H9 (cell line): ENCODE measurements around the gene POLA1. TPM values are rescaled to one million over a fixed set of nuclear protein-coding genes. Genes with fewer than 3 reads are reported as not detected.

ENCODE experiments used
- DNase-seq: peaks from one replicate; pipeline ENCODE4 v3.0.0-alpha.2; 2017
- H2AFZ ChIP-seq: one replicate; pipeline ENCODE4 v1.6.1; 2013; ENCODE audit warnings: mild to moderate bottlenecking, low read length, control low read depth, moderate library complexity
- H2AK5ac ChIP-seq: 2 replicates; pipeline ENCODE4 v1.6.1; 2013; ENCODE audit warnings: low read length, control low read depth, mixed read lengths; ENCODE audit not compliant: insufficient read length
- H2BK120ac ChIP-seq: one replicate; pipeline ENCODE4 v1.6.1; 2013; ENCODE audit warnings: low read depth, mild to moderate bottlenecking, low read length, control low read depth, inconsistent platforms; ENCODE audit not compliant: poor library complexity, severe bottlenecking
- H2BK12ac ChIP-seq: 2 replicates; pipeline ENCODE4 v1.6.1; 2013; ENCODE audit warnings: low read length, control low read depth, mixed read lengths, low read depth; ENCODE audit not compliant: insufficient read length
- H2BK15ac ChIP-seq: 2 replicates; pipeline ENCODE4 v1.6.1; 2013; ENCODE audit warnings: low read depth, low read length, control low read depth
- H2BK20ac ChIP-seq: one replicate; pipeline ENCODE4 v1.6.1; 2013; ENCODE audit warnings: low read depth, mild to moderate bottlenecking, low read length, control low read depth, inconsistent platforms; ENCODE audit not compliant: poor library complexity, severe bottlenecking
- H2BK5ac ChIP-seq: 2 replicates; pipeline ENCODE4 v1.6.1; 2013; ENCODE audit warnings: low read length, control low read depth, mixed read lengths; ENCODE audit not compliant: insufficient read length
- H3K14ac ChIP-seq: 2 replicates; pipeline ENCODE4 v1.6.1; 2013; ENCODE audit warnings: low read length, control low read depth; ENCODE audit not compliant: insufficient read depth
- H3K18ac ChIP-seq: 2 replicates; pipeline ENCODE4 v1.6.1; 2013; ENCODE audit warnings: low read depth, mild to moderate bottlenecking, mixed read lengths, low read length, control low read depth; ENCODE audit not compliant: insufficient read length
- H3K23ac ChIP-seq: 2 replicates; pipeline ENCODE4 v1.6.1; 2013; ENCODE audit warnings: low read length, control low read depth, mixed read lengths, low read depth; ENCODE audit not compliant: insufficient read length
- H3K23me2 ChIP-seq: 2 replicates; pipeline ENCODE4 v1.6.1; 2013; ENCODE audit warnings: low read depth, mild to moderate bottlenecking, mixed read lengths, low read length, control low read depth; ENCODE audit not compliant: insufficient read length, poor library complexity, severe bottlenecking
- H3K27ac ChIP-seq: 2 replicates; pipeline ENCODE4 v1.5.1; 2013; ENCODE audit warnings: low read length, control low read depth, mixed read lengths, low read depth; ENCODE audit not compliant: insufficient read length
- H3K27me3 ChIP-seq: 2 replicates; pipeline ENCODE4 v1.6.1; 2013; ENCODE audit warnings: low read length, control low read depth, inconsistent platforms; ENCODE audit not compliant: insufficient read depth
- H3K4ac ChIP-seq: 2 replicates; pipeline ENCODE4 v1.6.1; 2013; ENCODE audit warnings: low read depth, mild to moderate bottlenecking, control low read depth, inconsistent platforms, low read length, moderate library complexity
- H3K4me1 ChIP-seq: 2 replicates; pipeline ENCODE4 v1.6.1; 2013; ENCODE audit warnings: low read length, control low read depth, inconsistent platforms; ENCODE audit not compliant: insufficient read depth
- H3K4me2 ChIP-seq: 2 replicates; pipeline ENCODE4 v1.6.1; 2013; ENCODE audit warnings: low read length, control low read depth, mixed read lengths; ENCODE audit not compliant: insufficient read length, insufficient read depth
- H3K56ac ChIP-seq: 2 replicates; pipeline ENCODE4 v1.6.1; 2013; ENCODE audit warnings: low read depth, mild to moderate bottlenecking, mixed read lengths, low read length, control low read depth; ENCODE audit not compliant: insufficient read length
- H3K79me1 ChIP-seq: 2 replicates; pipeline ENCODE4 v1.6.1; 2013; ENCODE audit warnings: low read depth, mild to moderate bottlenecking, moderate library complexity, low read length, control low read depth, inconsistent platforms; ENCODE audit not compliant: insufficient read depth, poor library complexity, severe bottlenecking
- H3K79me2 ChIP-seq: 2 replicates; pipeline ENCODE4 v1.6.1; 2013; ENCODE audit warnings: low read length, control low read depth, inconsistent platforms; ENCODE audit not compliant: insufficient read depth
- H3K9ac ChIP-seq: 2 replicates; pipeline ENCODE4 v1.6.1; 2013; ENCODE audit warnings: low read length, control low read depth, mixed read lengths; ENCODE audit not compliant: insufficient read length; ENCODE audit errors: extremely low read depth
- H3K9me3 ChIP-seq: one replicate; pipeline ENCODE4 v1.6.1; 2013; ENCODE audit warnings: low read depth, low read length, inconsistent platforms; ENCODE audit not compliant: control insufficient read depth
- H3T11ph ChIP-seq: one replicate; pipeline ENCODE4 v1.6.1; 2013; ENCODE audit warnings: mild to moderate bottlenecking, low read length, control low read depth, inconsistent platforms
- H4K20me1 ChIP-seq: one replicate; pipeline ENCODE4 v1.6.1; 2013; ENCODE audit not compliant: control insufficient read depth, insufficient read length, insufficient read depth
- H4K5ac ChIP-seq: 2 replicates; pipeline ENCODE4 v1.6.1; 2013; ENCODE audit warnings: low read depth, mild to moderate bottlenecking, mixed read lengths, low read length, control low read depth; ENCODE audit not compliant: insufficient read length
- H4K8ac ChIP-seq: replicated peaks from 2 replicates; pipeline ENCODE4 v1.6.1; 2013; ENCODE audit warnings: low read length, control low read depth, mixed read lengths, low read depth; ENCODE audit not compliant: insufficient read length
- H4K91ac ChIP-seq: 2 replicates; pipeline ENCODE4 v1.6.1; 2013; ENCODE audit warnings: low read depth, mild to moderate bottlenecking, moderate library complexity, mixed read lengths, low read length, control low read depth; ENCODE audit not compliant: insufficient read length
- H3K27ac Mint-ChIP-seq, 3 experiments: 2 replicates in 2 of 3; 3 replicates in 1 of 3; pipeline ENCODE4 v1.8.0; 2020 to 2021; ENCODE audit warnings: mixed read lengths in 3 of 3, mild to moderate bottlenecking in 1 of 3, moderate library complexity in 1 of 3
- H3K27me3 Mint-ChIP-seq: 2 replicates; pipeline ENCODE4 v1.8.0; 2021; ENCODE audit warnings: low read depth, mild to moderate bottlenecking, moderate library complexity, mixed read lengths
- H3K36me3 Mint-ChIP-seq, 3 experiments: 2 replicates in 2 of 3; 3 replicates in 1 of 3; pipeline ENCODE4 v1.8.0; 2020 to 2021; ENCODE audit warnings: low read depth in 3 of 3, mixed read lengths in 3 of 3; ENCODE audit not compliant: insufficient read depth in 1 of 3
- H3K4me1 Mint-ChIP-seq, 2 experiments: 2 replicates each; pipeline ENCODE4 v1.8.0; 2020; ENCODE audit warnings: mixed read lengths in 2 of 2
- H3K4me3 Mint-ChIP-seq, 2 experiments: 2 replicates in 1 of 2; 3 replicates in 1 of 2; pipeline ENCODE4 v1.8.0; 2020 to 2021; ENCODE audit warnings: mild to moderate bottlenecking in 2 of 2, mixed read lengths in 2 of 2, moderate library complexity in 1 of 2
- H3K9me3 Mint-ChIP-seq, 2 experiments: 2 replicates in 1 of 2; 3 replicates in 1 of 2; pipeline ENCODE4 v1.8.0; 2020; ENCODE audit warnings: mild to moderate bottlenecking in 2 of 2, mixed read lengths in 2 of 2, moderate library complexity in 1 of 2
- total RNA-seq: library from RNA; stranded (reverse); gene quantifications from 2 replicates; pipeline ENCODE4 v1.2.1, GENCODE V29; 2021
- TF ChIP-seq, protein P1 (sequence below): fragments of 200-600 bp; sonication (generic); conservative IDR thresholded peaks from 3 replicates; pipeline ENCODE4 v1.8.0; 2021; ENCODE audit warnings: antibody characterized with exemption, mild to moderate bottlenecking

The POLA1 gene
- total RNA-seq, 1 experiment from 2014 or later: 60.2 TPM

- Histone ChIP-seq H2BK20ac (no peak overlapping the region), H3K4me2 (no peak overlapping the region), H2BK5ac (no peak overlapping the region), H4K8ac (no peak overlapping the region), H3K23me2 (no peaks in the 10 kb centered on the region), H3K9me3 (no peaks in the 10 kb centered on the region), H3K27ac (no peak overlapping the region), H2AFZ (no peak overlapping the region), H2AK5ac (no peak overlapping the region), H3K79me2 (no peaks in the 10 kb centered on the region), H3K23ac (no peak overlapping the region), H3K18ac (no peak overlapping the region), H2BK12ac (no peak overlapping the region), H3K27me3 (no peaks in the 10 kb centered on the region), H4K20me1 (no peaks in the 10 kb centered on the region), H3K4me1 (no peaks in the 10 kb centered on the region), H3K14ac (no peak overlapping the region), H2BK15ac (no peak overlapping the region), H3K9ac (no peak overlapping the region), H3K4ac (no peak overlapping the region), H3K79me1 (peaks cover 3% of the 10 kb centered on the region), H3T11ph (no peak overlapping the region), H2BK120ac (no peak overlapping the region), H3K56ac (no peak overlapping the region), H4K5ac (no peak overlapping the region), H4K91ac (no peak overlapping the region)
- Mint-ChIP-seq H3K27ac (peak overlapping the region in 2 of 3 experiments; percentile 14 to 94; a peak in 3 of 7 replicates), H3K36me3 (peaks cover 3 to 30% (median 15%) of the 10 kb centered on the region in 3 experiments; a peak in 6 of 7 replicates), H3K4me3 (no peak overlapping the region), H3K9me3 (no peaks in the 10 kb centered on the region), H3K4me1 (peaks cover 2 to 7% of the 10 kb centered on the region in 2 experiments; a peak in 1 of 4 replicates), H3K27me3 (no peaks in the 10 kb centered on the region)
- no peak for DNase-seq
- TF ChIP-seq, protein P1, sequence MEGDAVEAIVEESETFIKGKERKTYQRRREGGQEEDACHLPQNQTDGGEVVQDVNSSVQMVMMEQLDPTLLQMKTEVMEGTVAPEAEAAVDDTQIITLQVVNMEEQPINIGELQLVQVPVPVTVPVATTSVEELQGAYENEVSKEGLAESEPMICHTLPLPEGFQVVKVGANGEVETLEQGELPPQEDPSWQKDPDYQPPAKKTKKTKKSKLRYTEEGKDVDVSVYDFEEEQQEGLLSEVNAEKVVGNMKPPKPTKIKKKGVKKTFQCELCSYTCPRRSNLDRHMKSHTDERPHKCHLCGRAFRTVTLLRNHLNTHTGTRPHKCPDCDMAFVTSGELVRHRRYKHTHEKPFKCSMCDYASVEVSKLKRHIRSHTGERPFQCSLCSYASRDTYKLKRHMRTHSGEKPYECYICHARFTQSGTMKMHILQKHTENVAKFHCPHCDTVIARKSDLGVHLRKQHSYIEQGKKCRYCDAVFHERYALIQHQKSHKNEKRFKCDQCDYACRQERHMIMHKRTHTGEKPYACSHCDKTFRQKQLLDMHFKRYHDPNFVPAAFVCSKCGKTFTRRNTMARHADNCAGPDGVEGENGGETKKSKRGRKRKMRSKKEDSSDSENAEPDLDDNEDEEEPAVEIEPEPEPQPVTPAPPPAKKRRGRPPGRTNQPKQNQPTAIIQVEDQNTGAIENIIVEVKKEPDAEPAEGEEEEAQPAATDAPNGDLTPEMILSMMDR: no peak
These were observed 144.2 kb downstream of the POLA1 start for GRCh38 chrX:24837966-24838365.
